ENCODE results near the gene IER3IP1.
"Not testable (repeated sequence)": the region's sequence is repeated elsewhere in the genome, so short reads cannot be mapped to it uniquely, and the experiment has no call there.

DNA sequence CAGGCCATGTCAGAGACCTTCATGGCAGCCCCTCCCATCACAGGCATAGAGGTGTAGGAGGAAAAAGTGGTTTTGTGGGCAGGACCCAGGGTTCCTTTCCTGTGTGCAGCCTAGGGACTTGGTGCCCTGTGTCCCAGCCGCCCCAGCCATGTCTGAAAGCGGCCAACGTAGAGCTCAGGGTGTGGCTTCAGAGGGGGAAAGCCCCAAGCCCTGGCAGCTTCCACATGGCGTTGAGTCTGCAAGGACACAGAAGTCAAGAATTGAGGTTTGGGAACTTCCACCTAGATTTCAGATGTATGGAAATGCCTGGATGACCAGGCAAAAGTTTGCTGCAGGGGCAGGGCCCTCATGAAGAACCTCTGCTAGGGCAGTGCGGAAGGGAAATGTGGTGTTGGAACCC lies 6.0 kb upstream of the IER3IP1 start:
- not testable (repeated sequence) for TF ChIP-seq ZNF274 (IDR thresholded peaks at IDR 0.05; ENCODE audit: low read depth, low read length); YY1 (IDR thresholded peaks at IDR 0.05; ENCODE audit: insufficient read depth, insufficient read length)
